ENCODE measurements around the gene TIMM8A.

DNA sequence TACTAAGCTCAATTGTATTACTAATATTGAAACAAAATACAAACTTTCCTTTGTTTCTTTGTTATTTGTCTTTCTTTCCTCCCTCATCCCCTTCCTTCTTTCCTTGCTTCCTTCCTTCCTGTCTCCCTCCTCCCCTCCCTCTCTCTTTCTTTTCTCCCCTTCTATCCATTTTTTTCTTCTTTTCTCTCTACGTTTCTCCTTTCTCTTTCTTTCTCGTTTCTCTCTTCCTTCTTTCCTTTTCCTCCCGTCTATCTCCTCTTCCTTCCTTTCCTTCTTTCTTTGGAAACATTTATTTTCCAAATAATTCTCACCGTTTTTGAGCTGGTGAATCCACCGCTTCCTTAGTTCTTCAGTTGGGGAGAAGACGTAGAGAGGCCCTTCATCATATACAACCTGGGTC lies 21.1 kb upstream of the TIMM8A start:
- TF ChIP-seq POLR2A (IDR thresholded peaks at IDR 0.05; ENCODE audit: low read length) (no peak), GATA1 (IDR thresholded peaks at IDR 0.05; ENCODE audit: low read depth, low read length) (no peak)

Data from erythroblast (primary cell).